ENCODE results near the gene OR7A5.
"Not testable (repeated sequence)": the region's sequence is repeated elsewhere in the genome, so short reads cannot be mapped to it uniquely, and the experiment has no call there.

Gene OR7A5

DNA sequence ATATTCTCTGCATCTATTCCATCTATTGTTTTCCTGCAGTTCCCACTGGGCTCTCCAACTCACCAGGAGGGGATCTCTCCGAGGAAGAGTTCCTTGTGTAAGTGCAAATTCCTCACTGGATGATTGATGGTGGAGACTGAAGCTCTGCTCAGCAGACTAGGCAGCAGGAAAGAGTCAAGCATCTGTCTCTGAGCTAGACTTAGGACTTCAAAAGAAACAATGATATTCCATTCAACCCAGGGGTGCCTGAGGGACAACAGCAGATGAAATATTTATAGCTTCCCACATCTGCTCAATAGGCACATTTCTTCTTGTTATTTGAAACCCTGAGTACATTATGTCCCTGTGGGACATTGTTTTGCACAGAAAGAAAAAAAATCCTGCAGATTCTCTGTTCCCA lies at the start of gene OR7A5, which contains the start of gene OR7C1:
Gene OR7A5, minus strand, starts transcription at position 175 of the 400 bp plus-strand sequence. CDS start 6,944 bp downstream, outside the sequence.
Gene OR7C1, minus strand, starts transcription at position 175 of the 400 bp plus-strand sequence. CDS start 35,049 bp downstream, outside the sequence.
- DNase-seq = no peak

DNA sequence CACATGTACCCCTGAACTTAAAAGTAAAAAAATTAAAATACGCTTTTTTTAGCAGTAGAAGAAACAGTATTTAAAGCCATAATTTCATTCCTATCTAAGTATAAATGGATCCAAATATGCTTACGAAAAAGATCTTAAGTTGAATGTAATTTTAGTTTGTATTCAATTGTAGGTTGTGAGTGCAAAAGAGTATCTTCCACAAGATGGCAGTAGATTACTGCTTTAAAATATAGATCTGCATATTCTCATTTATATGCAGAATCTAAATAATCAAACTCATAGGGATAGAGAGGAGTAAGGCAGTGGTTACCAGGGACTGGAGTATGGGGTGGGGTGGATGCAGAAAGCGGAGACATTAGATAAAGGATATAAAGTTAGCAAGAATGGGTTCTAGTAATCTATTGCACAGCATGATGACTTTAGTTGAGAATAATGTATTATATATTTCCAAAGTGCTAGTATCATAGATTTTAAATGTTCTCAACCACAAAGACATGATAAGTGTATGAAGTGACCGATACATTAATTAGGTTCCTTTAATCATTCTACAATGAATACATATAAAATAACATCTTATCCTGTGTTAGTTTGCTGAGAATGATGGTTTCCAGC lies 36.7 kb upstream of the OR7A5 start:
- DNase-seq = no peak

DNA sequence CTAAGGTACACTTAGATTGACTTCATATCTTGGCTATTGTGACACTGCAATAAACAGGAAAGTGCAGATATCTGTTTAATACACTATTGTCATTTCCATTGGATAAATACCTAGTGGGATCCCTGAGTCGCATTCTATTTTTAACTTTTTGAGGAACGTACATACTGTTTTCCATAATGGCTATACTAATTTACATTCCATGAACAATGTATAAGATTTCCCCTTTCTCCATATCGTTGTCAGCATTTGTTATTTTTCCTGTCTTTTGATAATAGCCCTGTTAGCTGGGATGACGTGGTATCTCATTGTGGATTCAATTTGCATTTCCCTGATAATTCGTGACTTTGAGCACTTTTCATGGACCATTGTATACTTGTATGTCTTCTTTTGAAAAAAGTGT lies 33.5 kb upstream of the OR7A5 start:
- DNase-seq = no peak

DNA sequence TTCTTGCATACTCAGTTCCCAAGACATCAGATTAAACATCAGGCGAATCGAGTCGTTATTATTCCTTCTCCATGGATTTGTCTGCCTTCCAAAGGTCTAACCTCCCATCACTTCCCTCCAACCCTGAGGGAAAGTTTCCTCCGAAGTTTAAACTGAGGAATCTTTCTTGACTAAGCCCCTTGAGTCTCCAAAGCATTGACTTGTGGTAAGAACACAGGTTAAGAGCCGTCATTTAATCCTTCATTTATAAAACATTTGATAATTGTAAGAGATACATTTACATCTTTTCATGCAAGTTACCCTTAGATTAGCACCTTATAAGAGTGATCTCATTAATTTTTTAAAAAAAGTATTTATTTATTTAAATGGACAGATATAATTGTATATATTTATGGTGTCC lies 13.8 kb upstream of the OR7A5 start, which contains the start of gene OR7A10:
Gene OR7A10, minus strand, starts transcription at position 101 of the 400 bp plus-strand sequence. CDS start 7,045 bp downstream, outside the sequence.
- no peak for DNase-seq

DNA sequence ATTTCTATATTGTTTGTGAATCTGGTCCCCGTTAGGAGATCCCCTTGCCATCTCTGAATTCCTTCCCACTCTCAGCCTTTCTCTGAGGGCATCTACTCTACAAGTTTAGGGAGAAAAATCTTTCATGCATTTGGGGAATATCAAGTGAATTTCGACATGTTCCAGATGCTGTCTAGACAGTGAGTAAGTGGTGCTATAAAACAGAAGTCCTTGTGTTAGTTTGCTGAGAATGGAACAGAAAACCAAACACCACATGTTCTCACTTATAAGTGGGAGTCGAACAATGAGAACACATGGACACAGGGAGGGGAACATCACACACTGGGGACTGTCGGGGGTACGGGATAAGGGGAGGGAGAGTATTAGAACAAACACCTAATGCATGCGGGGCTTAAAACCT lies 8.6 kb upstream of the OR7A5 start:
- no peak for DNase-seq

DNA sequence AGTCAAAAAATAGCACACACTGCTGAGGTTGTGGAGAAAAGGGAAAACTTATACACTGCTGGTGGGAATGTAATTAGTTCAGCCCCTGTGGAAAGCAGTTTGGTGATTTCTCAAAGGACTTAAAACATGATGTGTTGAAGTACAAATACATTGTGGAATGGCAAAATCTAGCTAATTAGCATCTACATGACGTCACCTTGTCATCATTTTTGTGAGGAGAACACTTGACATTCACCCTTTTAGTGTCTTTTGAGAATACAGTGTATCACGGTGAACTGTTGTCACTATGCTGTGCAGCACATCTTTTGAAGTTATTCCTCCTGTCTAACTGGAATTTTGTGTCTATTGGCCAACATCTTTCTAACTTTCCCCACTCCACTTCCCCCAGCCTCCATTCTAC lies 8.2 kb upstream of the OR7A5 start:
- no peak for DNase-seq

DNA sequence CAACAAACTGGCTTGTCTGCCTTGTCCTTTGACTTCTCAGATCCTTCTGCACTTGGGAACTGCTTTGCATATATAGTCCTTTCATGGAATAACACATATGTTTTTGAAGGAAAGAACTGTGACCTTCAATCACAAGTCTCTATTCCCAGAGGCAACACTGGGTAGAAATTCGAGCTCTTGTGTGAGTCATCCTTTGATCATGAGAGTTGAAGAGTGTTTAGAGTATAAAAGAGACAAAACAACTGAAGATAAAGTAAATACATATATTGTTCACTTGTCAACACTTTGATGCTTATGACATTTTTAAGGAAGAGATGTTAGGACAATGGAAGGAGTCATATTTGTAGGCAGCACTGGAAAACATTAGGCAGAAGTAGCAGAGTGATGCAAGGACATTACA lies 5.2 kb upstream of the OR7A5 start:
- no peak for DNase-seq

DNA sequence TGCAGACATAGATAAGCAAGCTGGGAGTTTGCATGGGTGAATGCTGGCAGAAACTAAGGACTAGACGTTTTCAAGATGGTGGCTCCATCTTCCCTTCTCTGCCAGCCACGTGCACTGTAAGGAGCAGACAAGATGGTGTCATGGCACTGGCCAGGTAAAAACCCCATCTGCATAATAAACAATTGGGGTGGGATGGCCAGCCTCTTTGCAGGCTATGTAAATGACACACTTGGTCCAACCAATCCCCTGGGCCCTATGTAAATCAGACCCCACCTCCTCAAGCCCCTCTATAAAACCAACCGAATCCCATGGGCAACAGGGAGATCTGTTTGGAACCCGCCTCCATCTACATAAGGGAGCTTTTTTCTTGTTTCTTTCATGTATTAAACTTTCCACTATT lies 2.4 kb upstream of the OR7A5 start:
- no peak for DNase-seq

DNA sequence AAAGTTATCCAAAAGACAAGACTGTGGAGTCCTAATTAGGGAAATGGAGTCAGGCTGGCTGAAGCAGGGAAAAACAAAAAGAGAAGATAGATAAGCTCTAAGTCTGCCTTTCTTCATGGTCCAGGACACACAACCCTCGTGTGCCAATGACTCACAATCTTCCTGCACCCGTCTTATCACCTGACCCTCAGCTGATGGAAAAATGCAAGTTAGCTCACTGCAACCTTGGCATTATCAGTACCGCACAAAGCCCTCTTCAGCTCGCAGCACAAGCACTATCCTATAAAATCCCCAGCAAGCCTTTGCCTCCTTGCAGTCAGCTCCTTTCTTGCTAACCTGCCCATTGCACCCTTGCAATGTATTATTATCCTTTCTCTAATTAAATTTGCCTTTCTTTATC lies 4.3 kb downstream of the OR7A5 start:
- no peak for DNase-seq

DNA sequence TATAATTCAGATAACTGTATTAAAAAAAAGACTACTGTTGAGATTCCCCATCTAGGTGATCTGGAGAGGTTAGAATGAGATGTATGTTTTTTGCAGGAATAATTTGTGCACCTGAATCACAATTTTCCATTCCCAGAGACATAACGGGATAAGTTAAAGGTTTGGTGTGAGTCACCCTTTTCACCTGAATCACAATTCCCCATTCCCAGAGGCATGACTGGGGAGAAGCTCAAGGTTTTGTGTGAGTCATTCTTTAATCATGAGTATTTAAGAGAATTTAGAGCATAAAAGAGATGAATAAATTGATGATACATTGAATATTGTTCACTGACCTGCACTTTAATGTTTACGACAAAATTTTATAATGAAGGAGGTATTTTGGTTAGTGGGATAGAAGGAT lies 9.0 kb downstream of the OR7A5 start:
- no peak for DNase-seq

DNA sequence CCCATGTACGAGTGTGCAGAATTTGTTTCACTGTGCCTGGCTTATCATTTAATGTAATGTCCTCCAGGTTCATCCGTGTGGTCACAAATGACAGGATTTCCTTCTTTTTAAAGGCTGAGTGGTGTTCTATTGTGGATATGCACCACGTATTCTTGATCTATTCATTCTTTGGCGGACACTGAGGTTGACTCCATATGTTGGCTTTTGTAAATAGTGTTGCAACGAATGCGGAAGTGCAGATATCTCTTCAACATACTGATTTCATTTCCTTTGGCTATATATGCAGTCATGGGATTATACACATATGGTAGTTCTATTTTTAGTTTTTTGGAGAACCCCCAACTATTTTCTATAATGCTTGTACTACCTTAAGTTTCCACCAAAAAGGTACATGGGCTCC lies 13.0 kb downstream of the OR7A5 start:
- DNase-seq = no peak

DNA sequence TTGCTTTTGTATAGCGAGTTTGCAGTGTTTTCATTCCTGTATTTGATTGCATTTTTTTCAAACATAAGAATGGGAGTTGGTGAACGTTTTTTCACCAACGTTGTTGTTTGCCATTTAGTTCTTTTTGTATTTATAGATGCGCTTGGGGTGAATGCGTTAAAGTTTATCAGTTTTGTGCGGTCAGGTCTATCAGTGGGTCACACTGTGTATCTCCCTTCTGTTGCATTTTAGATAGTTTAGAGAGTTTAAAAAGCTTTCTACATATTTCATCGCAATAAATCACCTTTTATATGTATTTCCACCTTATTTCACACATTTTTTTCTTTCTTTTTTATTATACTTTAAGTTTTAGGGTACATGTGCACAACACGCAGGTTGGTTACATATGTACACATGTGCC lies 16.4 kb downstream of the OR7A5 start:
- DNase-seq = no peak

DNA sequence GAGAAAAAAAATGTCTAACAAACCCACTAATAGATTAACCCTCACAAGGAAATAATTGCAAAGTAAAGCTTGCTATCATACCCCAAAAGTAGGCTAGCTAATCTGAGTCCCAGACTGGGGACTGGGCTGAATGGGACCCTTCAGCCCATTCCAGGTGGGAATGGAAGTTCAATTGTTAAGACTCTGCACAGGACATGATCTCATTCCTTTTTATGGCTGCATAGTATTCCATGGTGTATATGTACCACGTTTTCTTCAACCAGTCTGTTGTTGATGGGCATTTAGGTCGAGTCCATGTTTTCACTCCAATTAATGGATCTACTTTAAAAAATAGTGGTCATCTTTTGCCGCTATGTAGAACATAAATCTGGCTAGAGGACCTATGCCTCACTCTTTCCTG lies 17.9 kb downstream of the OR7A5 start:
- DNase-seq = no peak

DNA sequence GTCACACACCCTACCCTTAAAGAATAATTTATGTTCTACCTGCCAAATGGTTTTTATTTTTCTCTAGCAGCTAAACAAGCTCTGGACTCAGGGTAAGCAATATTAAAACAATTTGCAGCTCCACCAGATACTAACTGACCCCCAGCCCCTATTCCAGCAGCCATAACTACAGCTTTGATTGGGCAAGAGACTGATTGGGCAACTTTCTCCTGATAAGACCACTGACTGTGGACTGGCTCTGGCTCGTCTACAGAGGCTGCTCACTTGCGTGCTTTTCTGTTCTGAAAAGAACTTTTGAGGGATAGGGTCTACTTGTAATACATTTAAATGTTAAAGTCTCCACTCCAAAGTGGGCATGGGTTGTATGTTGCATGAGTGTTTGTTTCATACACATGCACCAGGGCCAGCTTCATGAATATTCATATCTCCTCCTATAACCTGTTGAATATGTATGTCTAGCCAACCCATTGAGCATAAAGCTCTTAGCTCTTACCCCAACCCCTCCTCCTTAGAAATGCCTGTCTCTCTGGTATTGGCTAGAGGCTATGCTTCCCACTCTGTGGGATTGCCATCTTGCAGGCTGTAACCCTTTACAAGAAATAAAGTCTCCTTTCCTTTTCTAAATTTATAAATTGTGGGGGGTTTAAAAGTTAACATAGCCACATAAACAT lies 19.9 kb downstream of the OR7A5 start:
- DNase-seq = no peak

DNA sequence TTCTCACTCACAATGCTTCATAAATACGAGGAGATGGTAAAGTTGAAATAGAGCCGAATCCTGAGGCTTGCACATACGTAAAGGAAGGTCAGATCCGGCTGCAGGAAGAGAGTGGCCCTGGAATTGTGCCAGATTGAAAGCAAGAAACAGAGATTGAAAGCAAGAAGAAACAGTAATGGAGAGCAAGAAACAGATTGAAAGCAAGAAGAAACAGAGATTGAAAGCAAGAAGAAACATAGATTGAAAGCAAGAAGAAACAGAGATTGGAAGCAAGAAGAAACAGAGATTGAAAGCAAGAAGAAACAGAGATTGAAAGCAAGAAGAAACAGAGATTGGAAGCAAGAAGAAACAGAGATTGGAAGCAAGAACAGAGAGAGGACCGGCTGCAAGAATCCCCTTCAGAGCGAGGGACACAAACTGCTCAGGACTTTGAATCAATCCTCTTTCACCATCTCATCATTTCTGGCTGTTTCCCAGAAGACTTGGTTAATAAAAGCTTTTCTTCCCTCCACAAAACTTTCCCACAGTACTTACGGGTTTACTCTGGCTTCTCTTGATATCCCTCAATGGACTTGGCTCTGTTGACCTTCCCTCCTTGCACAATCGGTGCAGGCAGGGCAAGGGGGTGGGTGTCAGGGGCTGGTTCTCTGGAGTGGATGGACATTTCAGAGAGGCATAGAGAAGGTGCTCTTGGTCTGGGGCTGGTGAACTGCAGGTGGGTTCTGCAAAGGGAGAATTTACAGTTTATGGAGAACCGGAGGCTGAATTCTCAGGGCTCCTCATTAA lies 25.5 kb downstream of the OR7A5 start:
- DNase-seq = no peak

DNA sequence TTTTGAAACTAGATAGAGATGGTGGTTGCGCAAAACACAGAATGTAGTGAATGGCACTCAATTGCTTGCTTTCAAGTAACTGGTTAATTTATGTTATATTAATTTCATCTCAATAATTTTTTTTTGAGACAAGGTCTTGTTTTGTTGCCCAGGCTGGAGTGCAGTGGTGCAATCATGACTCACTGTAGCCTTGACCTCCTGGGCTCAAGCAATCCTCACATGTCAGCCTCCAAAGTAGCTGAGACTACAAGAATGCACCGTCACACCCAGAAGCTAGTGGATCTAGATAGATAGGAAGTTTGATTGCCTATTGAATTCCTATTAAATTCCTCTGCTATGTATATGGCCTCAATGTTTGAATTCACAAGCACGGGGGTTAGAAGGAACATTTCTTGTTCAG lies 30.2 kb downstream of the OR7A5 start:
- DNase-seq = no peak

DNA sequence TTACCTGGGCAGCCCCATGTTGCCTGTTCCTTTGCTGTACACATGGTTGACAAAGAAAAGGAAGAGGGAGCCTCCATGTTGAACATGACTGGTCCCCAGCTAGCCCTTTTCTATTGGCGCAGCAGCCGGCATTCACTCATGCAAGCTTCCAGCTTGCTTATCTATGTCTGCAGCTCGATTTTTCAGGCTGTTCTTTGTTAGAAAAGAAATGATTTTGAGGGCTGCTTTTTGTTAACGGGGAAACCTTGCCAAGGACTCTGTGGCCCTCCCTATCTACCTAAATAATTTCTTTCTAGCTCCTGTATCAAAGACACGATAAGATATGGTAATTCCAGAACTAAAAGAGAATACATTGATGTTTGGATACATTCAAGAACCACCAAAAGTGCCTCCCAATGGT lies 36.2 kb downstream of the OR7A5 start:
- no peak for DNase-seq

DNA sequence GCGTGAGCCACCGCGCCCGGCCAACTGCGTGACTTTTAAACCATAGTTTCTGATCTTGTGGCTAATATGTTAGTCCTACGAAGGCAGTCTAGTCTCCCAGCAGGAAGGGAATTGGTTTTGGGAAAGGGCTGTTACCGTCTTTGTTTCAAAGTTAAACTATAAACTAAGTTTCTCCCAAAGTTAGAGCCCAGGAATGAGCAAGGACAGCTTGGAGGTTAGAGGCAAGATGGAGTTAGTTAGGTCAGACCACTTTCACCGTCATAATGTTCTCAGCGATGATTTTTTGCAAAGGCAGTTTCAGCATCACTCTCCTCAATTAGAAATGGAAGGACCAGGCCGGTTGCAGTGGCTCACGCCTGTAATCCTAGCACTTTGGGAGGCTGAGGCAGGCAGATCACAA lies 39.0 kb downstream of the OR7A5 start:
- no peak for DNase-seq

DNA sequence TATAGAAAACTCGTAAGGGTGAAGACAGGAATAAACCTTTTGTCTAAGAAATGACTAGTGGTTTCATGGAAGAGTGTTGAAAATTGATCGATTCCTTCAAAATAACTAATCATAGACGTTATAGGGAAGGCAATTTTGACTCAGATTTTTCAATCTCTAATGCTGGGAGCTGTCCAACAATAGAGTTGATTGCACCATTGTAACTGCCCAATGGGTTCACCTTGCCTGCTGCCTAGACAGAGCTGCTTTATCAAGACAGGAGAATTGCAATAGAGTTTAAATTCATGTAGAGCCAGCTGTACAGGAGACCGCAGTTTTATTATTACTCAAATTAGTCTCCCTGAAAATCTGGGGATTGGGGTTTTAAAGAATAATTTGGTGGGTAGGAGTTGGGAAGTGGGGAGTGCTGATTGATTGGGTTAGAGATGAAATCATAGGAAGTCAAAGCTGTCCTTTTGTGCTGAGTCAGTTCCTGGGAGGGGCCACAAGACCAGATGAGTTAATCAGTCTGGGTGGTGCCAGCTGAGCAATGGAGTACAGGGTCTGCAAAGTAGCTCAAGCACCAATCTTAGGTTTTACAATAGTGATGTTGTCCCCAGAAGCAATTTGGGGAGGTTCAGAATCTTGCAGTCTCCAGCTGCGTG lies 39.8 kb downstream of the OR7A5 start:
- no peak for DNase-seq

DNA sequence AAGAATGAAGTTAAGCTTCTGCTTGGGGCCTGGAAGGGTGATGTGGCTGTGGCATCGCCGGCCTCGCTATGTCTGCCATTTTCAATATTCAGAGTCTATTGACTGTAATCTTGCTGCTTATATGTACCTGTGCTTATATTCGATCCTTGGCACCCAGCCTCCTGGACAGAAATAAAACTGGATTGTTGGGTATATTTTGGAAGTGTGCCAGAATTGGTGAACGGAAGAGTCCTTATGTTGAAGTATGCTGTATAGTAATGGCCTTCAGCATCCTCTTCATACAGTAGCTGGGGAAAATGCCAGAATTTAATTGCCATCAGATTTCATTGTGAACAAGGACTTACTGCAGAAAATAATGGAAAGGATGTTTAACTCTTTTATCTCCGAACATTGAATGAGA lies 42.7 kb downstream of the OR7A5 start:
- not testable (repeated sequence) for DNase-seq

DNA sequence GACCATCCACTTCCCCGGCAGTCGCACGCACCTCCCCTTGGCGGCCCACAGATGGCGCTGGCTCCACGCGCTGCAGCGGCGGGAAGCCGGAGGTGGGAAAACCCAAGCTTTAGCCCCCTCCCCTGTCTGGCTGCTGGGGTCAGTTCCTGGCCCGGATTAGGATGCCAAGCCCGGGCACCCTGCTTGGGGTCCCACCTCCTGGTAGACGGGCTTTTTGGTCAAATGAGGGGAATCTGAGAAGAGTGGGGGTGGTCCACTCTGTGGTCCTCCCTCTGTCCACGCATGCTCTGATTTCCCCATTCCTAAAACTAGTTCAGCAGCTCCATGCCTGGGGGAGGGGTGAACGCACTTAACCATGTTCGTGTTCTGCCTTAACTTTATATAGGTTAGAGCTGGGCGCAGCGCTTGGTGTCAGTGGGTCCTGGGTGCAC lies 48.5 kb downstream of the OR7A5 start:
- no peak for DNase-seq

DNA sequence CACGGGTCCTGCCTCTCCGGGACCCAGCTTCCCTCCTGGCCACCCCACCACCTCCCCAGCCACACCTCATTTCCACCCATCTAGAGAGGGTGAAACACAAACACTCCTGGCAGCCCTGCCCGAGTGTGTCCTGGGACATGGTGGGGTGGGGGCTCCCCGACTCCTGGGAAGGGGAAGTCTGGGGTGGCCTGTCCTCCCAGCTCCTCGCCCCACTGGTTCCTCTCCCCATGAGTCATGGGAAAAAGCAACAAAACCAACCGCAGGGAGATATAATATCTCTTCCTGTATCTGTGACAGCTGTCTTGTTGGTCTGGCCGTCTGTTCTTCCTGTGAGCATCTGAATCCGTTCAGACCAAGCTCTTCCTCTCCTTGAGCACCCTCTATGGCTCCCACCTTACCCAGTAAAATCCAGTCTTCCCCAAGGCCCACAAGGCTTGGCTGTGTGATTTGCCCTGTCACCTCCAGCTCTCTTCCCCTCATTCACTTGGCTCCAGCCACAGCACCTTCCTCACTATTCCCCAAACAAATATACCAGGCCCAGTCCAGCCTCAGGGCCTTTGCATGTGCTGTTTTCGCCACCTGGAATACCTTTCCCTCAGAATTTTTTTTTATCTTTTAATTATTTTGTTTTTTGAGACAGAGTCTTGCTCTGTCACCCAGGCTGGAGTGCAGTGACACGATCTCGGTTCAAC lies 49.7 kb downstream of the OR7A5 start:
- DNase-seq = not testable (repeated sequence)

DNA sequence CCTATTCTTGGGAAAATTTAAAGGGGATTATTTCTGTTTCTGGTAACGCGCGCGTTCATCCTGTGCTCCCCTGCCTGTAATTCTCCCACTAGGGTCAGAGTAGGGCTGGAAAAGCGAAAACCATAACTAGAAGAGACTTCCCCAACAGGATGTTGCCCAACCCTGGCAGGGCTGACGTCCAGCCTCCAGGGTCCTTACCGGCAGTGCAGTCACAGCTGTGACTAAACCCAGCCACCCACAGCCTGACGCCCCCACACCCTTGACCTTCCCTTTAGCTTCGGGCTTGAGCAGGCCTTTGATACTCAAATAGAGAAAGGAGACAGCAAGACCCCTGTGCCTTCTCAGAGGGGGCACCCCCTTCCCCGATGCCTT lies 50.3 kb downstream of the OR7A5 start:
- DNase-seq = not testable (repeated sequence)
